Activated naive CD4-positive, alpha-beta T cell treated with anti-CD3 and anti-CD28 coated beads, Interleukin-2, amount 50 U/mL, for 16 hours (primary cell): ENCODE data around the gene HERPUD1.
"Not testable (repeated sequence)": the region's sequence is repeated elsewhere in the genome, so short reads cannot be mapped to it uniquely, and the experiment has no call there.

ENCODE experiments used
- DNase-seq: peaks from one replicate; pipeline ENCODE4 v3.0.0-alpha.2; 2020

HERPUD1 gene

GRCh38 chr16:56961851-56962281 lies 29.9 kb downstream of the HERPUD1 start, which contains the start of gene CETP:
Gene CETP (plus strand): TSS chr16:56961950. CDS start chr16:56961980, 30 bp downstream.
- DNase-seq = no peak

- DNase-seq = peak; percentile 97
Observed at GRCh38 chr16:56964243-56965148, 32.6 kb downstream of the HERPUD1 start.

- DNase-seq = no peak
Observed at GRCh38 chr16:56965149-56966092, 33.5 kb downstream of the HERPUD1 start.

- DNase-seq = no peak
Observed at GRCh38 chr16:56966093-56966475, 34.1 kb downstream of the HERPUD1 start.

- DNase-seq = no peak
Observed at GRCh38 chr16:56967733-56968132, 35.8 kb downstream of the HERPUD1 start.

- DNase-seq = no peak
Observed at GRCh38 chr16:56969769-56970168, 37.8 kb downstream of the HERPUD1 start.

- no peak for DNase-seq
Observed at GRCh38 chr16:56970934-56971767, 39.2 kb downstream of the HERPUD1 start.

GRCh38 chr16:56971768-56972043 lies 39.8 kb downstream of the HERPUD1 start:
- DNase-seq = no peak

GRCh38 chr16:56972403-56973293 lies 40.7 kb downstream of the HERPUD1 start:
- no peak for DNase-seq

GRCh38 chr16:56973294-56973689 lies 41.4 kb downstream of the HERPUD1 start:
- no peak for DNase-seq

GRCh38 chr16:56973899-56974298 lies 42.0 kb downstream of the HERPUD1 start:
- not testable (repeated sequence) for DNase-seq

GRCh38 chr16:56974549-56975300 lies 42.8 kb downstream of the HERPUD1 start:
- no peak for DNase-seq

- DNase-seq = no peak
Observed at GRCh38 chr16:56975714-56976113, 43.8 kb downstream of the HERPUD1 start.

GRCh38 chr16:56977216-56977615 lies 45.3 kb downstream of the HERPUD1 start:
- no peak for DNase-seq

- DNase-seq = no peak
Observed at GRCh38 chr16:56977823-56978430, 46.0 kb downstream of the HERPUD1 start.

- no peak for DNase-seq
Observed at GRCh38 chr16:56980201-56980535, 48.2 kb downstream of the HERPUD1 start.

GRCh38 chr16:56980792-56981724 lies 49.1 kb downstream of the HERPUD1 start:
- DNase-seq = no peak

GRCh38 chr16:56981729-56982271 lies 49.9 kb downstream of the HERPUD1 start:
- no peak for DNase-seq

GRCh38 chr16:56982695-56983094 lies 50.8 kb downstream of the HERPUD1 start:
- no peak for DNase-seq
